Lower lobe of right lung (tissue), 2 donors: ENCODE results near the gene GRIA4. TPM values are rescaled to one million over a fixed set of nuclear protein-coding genes. Genes with fewer than 3 reads are reported as not detected.

Experiments used
- ATAC-seq, 2 donors: fragments of 200-7000 bp; cut with Tn5 transposase; one replicate each; pipeline ENCODE4 v1.9.1; 2020 to 2022; ENCODE audit warnings: mild to moderate bottlenecking in 2 of 2, moderate library complexity in 2 of 2
- DNase-seq: peaks from one replicate; pipeline ENCODE4 v3.0.0-alpha.2; 2020
- H3K27ac ChIP-seq: fragments of 200-600 bp; one replicate; pipeline ENCODE4 v1.8.0; 2022
- H3K27me3 ChIP-seq: fragments of 200-600 bp; one replicate; pipeline ENCODE4 v1.8.0; 2022; ENCODE audit warnings: low read depth
- H3K36me3 ChIP-seq: fragments of 200-600 bp; one replicate; pipeline ENCODE4 v1.8.0; 2022; ENCODE audit warnings: mild to moderate bottlenecking
- H3K4me1 ChIP-seq: fragments of 200-600 bp; one replicate; pipeline ENCODE4 v1.8.0; 2022
- H3K4me3 ChIP-seq: fragments of 200-600 bp; one replicate; pipeline ENCODE4 v1.8.0; 2022; ENCODE audit warnings: mild to moderate bottlenecking
- H3K9me3 ChIP-seq: fragments of 200-600 bp; one replicate; pipeline ENCODE4 v1.8.0; 2022
- CTCF ChIP-seq: fragments of 200-600 bp; IDR thresholded peaks from one replicate; pipeline ENCODE4 v1.8.0; 2022; ENCODE audit warnings: antibody characterized with exemption, mild to moderate bottlenecking
- intact Hi-C: fragments of 100-400 bp; cut with DNase I; formaldehyde crosslinking; loops from one replicate; pipeline ENCODE4 v1.11.0; 2022
- total RNA-seq: library from RNA; stranded (reverse); fragmentation: NEBNext Ultra II Directional; extraction: Animal tissue kit (Norgen Biotek cat#: 25700); gene quantifications from one replicate; pipeline ENCODE4 v1.2.1, GENCODE V29; 2021
- donor health status: DM: no; HTN: yes; CAD: no; lungs with severe emphysema.

Gene GRIA4
- total RNA-seq, 1 donor from 2014 or later: not detected

- Histone ChIP-seq H3K4me3 (no peak overlapping the region), H3K36me3 (no peaks in the 10 kb centered on the region), H3K4me1 (no peaks in the 10 kb centered on the region), H3K27ac (no peak overlapping the region), H3K27me3 (no peaks in the 10 kb centered on the region), H3K9me3 (no peaks in the 10 kb centered on the region)
- DNase-seq (no peak), ATAC-seq (peak in 1 of 2 donors; percentile 58)
- TF ChIP-seq CTCF: no peak
- intact Hi-C loops: no loop called here
Measured at GRCh38 chr11:105881027-105881426, 271.2 kb downstream of the GRIA4 start.

GRCh38 chr11:105884436-105884835 is 274.6 kb downstream of the GRIA4 start:
- Histone ChIP-seq H3K36me3 (no peaks in the 10 kb centered on the region), H3K4me1 (no peaks in the 10 kb centered on the region), H3K9me3 (no peaks in the 10 kb centered on the region), H3K4me3 (no peak overlapping the region), H3K27me3 (no peaks in the 10 kb centered on the region), H3K27ac (no peak overlapping the region)
- no peak for TF ChIP-seq CTCF
- DNase-seq (no peak), ATAC-seq (no peak)
- intact Hi-C loops: no loop called here

- H3K27me3 ChIP-seq: no peaks in the 10 kb centered on the region
- no peaks in the 10 kb centered on the region for H3K4me1 ChIP-seq
- H3K9me3 ChIP-seq: no peaks in the 10 kb centered on the region
- no peak for ATAC-seq
- intact Hi-C loops: no loop called here
- no peak for TF ChIP-seq CTCF
- H3K27ac ChIP-seq: no peak overlapping the region
- DNase-seq: no peak
- H3K4me3 ChIP-seq: no peak overlapping the region
- H3K36me3 ChIP-seq: no peaks in the 10 kb centered on the region
Measured at GRCh38 chr11:105891685-105892084, 281.8 kb downstream of the GRIA4 start.

GRCh38 chr11:105897161-105897560 is 287.3 kb downstream of the GRIA4 start:
- H3K27ac ChIP-seq: no peak overlapping the region
- DNase-seq (no peak), ATAC-seq (no peak)
- no peak for TF ChIP-seq CTCF
- no peaks in the 10 kb centered on the region for H3K4me1 ChIP-seq
- no peak overlapping the region for H3K4me3 ChIP-seq
- no peaks in the 10 kb centered on the region for H3K27me3 ChIP-seq
- no peaks in the 10 kb centered on the region for H3K9me3 ChIP-seq
- H3K36me3 ChIP-seq: no peaks in the 10 kb centered on the region
- intact Hi-C loops: no loop called here

- no peak for ATAC-seq
Measured at GRCh38 chr11:105899772-105900171, 289.9 kb downstream of the GRIA4 start.

More at GRCh38 chr11:105899772-105900171, 289.9 kb downstream of the GRIA4 start:
- H3K9me3 ChIP-seq: no peaks in the 10 kb centered on the region
- no peak overlapping the region for H3K27ac ChIP-seq
- no peak for TF ChIP-seq CTCF
- intact Hi-C loops: no loop called here
- H3K4me1 ChIP-seq: no peaks in the 10 kb centered on the region
- H3K36me3 ChIP-seq: no peaks in the 10 kb centered on the region
- DNase-seq: no peak
- H3K27me3 ChIP-seq: no peaks in the 10 kb centered on the region
- H3K4me3 ChIP-seq: no peak overlapping the region
